Measurements from ENCODE around the gene RAD51. TPM values are rescaled to one million over a fixed set of nuclear protein-coding genes. Genes with fewer than 3 reads are reported as not detected.

Gene RAD51
- total RNA-seq, 4 donors from 2014 or later: 0.50 to 0.92 (median 0.71) TPM; not detected in 1

DNA sequence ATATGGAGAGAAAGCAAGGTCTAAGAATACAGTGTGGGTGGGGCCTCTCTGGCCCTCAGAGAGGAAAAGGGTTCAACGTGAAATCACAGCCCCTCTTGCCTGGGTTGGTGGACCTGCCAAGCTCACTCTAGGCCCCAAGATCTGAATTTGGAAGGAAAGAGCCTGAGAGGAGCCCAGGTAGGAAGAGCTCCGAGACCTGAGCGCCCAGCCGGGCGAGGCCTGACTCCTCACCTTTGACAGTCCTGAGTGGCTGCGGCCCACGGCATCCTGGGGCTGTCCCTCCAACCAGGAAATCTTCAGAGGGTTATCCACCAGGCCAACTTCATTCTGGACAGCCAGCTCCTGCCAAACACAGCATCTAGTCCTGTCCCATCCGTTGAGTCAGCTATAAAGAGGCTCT is 78.5 kb downstream of the RAD51 start:
- WGBS: 90% methylated on average over 8 of the region's 8 CpGs
- H3K9me3 ChIP-seq: no peaks in the 10 kb centered on the region
- no peaks in the 10 kb centered on the region for H3K27me3 ChIP-seq
- no peak overlapping the region for H3K4me3 ChIP-seq
- no peak overlapping the region for H3K27ac ChIP-seq (replicated peaks in 1 of 4)
- intact Hi-C loops (cut with DNase I): no loop called here
- DNase-seq (ENCODE audit: extremely low spot score): no peak
- no peak for TF ChIP-seq POLR2AphosphoS5 (IDR thresholded peaks at IDR 0.05)
- TF ChIP-seq, protein P1, sequence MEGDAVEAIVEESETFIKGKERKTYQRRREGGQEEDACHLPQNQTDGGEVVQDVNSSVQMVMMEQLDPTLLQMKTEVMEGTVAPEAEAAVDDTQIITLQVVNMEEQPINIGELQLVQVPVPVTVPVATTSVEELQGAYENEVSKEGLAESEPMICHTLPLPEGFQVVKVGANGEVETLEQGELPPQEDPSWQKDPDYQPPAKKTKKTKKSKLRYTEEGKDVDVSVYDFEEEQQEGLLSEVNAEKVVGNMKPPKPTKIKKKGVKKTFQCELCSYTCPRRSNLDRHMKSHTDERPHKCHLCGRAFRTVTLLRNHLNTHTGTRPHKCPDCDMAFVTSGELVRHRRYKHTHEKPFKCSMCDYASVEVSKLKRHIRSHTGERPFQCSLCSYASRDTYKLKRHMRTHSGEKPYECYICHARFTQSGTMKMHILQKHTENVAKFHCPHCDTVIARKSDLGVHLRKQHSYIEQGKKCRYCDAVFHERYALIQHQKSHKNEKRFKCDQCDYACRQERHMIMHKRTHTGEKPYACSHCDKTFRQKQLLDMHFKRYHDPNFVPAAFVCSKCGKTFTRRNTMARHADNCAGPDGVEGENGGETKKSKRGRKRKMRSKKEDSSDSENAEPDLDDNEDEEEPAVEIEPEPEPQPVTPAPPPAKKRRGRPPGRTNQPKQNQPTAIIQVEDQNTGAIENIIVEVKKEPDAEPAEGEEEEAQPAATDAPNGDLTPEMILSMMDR (IDR thresholded peaks at IDR 0.05): no peak
- H3K36me3 ChIP-seq: peaks cover 65 to 97% (median 93%) of the 10 kb centered on the region in 4 donors
- peaks cover 0 to 21% (median 21%) of the 10 kb centered on the region in 4 donors for H3K4me1 ChIP-seq

DNA sequence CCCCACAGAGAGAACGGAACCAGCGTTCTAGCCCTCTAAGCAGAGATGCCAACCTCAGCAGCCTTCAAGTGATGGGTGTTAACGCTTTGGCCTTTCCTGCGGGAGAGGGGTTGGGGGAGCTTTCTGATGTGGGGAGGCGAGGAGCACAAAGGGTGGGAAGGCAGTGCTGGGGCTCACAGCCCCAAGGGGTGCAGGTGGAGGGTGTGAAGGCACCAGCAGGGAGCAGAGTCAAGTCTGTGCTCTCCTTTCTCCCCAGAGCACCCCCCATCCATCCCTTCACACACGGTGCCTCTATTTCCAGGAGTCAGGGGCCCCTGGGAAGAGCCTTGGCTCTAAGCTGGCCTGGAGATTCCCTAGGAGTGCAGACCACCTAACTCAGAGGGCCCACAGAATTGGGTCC is 78.9 kb downstream of the RAD51 start:
- Histone ChIP-seq H3K9me3 (no peaks in the 10 kb centered on the region), H3K27me3 (no peaks in the 10 kb centered on the region), H3K27ac (replicated peaks in 1 of 4) (no peak overlapping the region), H3K36me3 (peaks cover 69 to 97% (median 93%) of the 10 kb centered on the region in 4 donors), H3K4me1 (peaks cover 0 to 18% (median 17%) of the 10 kb centered on the region in 4 donors), H3K4me3 (no peak overlapping the region)
- DNase-seq (ENCODE audit: extremely low spot score): no peak
- TF ChIP-seq POLR2AphosphoS5 (IDR thresholded peaks at IDR 0.05): no peak
- no peak for TF ChIP-seq EP300 (IDR thresholded peaks at IDR 0.05)
- no peak for TF ChIP-seq POLR2A (IDR thresholded peaks at IDR 0.05; ENCODE audit: low read depth)
- 100% methylated on average over 6 of the region's 6 CpGs for WGBS
- intact Hi-C loops (cut with DNase I): no loop called here

DNA sequence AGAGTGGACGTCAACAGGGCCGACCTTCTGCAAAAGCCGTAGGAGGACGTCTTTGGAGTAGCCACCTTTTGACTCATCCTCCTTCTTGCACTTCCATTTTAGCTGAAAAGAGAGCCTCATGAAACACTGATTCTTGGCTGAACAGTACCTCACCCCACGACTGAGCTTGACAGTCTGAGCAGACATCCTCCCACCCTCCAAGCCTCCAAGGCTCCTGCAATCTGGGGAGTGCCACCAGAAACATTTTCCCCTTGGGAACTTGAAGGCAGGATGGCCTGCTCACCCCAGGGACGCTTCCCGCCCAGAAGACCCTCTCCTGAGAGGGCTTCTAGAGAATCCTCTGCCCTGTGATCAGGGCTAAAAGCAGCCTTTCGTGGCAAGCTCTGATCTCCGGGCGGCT is 80.0 kb downstream of the RAD51 start:
- Histone ChIP-seq H3K4me1 (peaks cover 0 to 7% (median 5%) of the 10 kb centered on the region in 4 donors), H3K27me3 (no peaks in the 10 kb centered on the region), H3K9me3 (no peaks in the 10 kb centered on the region), H3K27ac (replicated peaks in 1 of 4) (no peak overlapping the region), H3K4me3 (no peak overlapping the region), H3K36me3 (peaks cover 77 to 100% (median 98%) of the 10 kb centered on the region in 4 donors)
- no peak for DNase-seq (ENCODE audit: extremely low spot score)
- no peak for TF ChIP-seq POLR2A (IDR thresholded peaks at IDR 0.05; ENCODE audit: low read depth)
- no peak for TF ChIP-seq POLR2AphosphoS5 (IDR thresholded peaks at IDR 0.05)
- TF ChIP-seq, protein P1 (IDR thresholded peaks at IDR 0.05): no peak
- no peak for TF ChIP-seq EP300 (IDR thresholded peaks at IDR 0.05)
- 92% methylated on average over 9 of the region's 10 CpGs for WGBS
- intact Hi-C loops (cut with DNase I): no loop called here

- H3K4me3 ChIP-seq: no peak overlapping the region
- intact Hi-C loops (cut with DNase I): no loop called here
- H3K4me1 ChIP-seq: no peaks in the 10 kb centered on the region
- H3K9me3 ChIP-seq: no peaks in the 10 kb centered on the region
- WGBS: 94% methylated on average over 8 of the region's 14 CpGs
- peaks cover 77 to 92% (median 90%) of the 10 kb centered on the region in 4 donors for H3K36me3 ChIP-seq
- no peak for DNase-seq (ENCODE audit: extremely low spot score)
- TF ChIP-seq POLR2A (IDR thresholded peaks at IDR 0.05; ENCODE audit: low read depth) (no peak), POLR2AphosphoS5 (IDR thresholded peaks at IDR 0.05) (no peak), EP300 (IDR thresholded peaks at IDR 0.05) (no peak)
- TF ChIP-seq, protein P1 (IDR thresholded peaks at IDR 0.05): no peak
- H3K27ac ChIP-seq (replicated peaks in 1 of 4): no peak overlapping the region
- H3K27me3 ChIP-seq: no peaks in the 10 kb centered on the region
These were observed 81.0 kb downstream of the RAD51 start for GRCh38 chr15:40775740-40776536.

DNA sequence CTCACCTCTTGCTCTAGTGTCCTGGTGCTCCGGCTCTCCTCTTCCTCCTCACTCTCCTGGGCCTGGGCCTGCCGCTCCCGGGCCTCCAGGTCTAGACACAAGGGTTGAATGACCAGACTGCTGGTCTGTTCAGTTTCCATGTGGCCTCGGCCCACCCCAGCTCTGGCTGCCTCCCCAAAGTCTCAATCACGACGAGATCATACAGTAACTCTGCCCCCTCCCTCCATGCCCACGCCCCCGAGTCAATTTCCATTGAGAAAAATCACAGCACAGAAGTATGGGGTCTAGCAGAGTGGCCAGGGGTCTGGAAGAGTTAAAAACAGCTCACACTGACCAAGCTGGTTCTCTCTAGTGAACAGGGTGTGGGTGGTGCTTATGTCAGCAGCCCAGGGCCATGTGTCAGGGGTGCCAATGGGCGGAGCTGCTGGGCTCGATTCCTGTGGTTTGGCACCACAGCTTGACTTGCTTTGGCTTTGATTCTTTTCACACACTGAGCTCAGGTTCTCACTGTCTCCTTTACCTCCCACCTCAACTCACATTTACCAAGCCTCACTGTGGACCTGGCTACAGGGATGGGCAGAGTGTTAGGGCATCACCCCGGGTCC is 81.7 kb downstream of the RAD51 start:
- no peaks in the 10 kb centered on the region for H3K9me3 ChIP-seq
- intact Hi-C loops (cut with DNase I): no loop called here
- no peak for TF ChIP-seq EP300 (IDR thresholded peaks at IDR 0.05)
- no peak for TF ChIP-seq POLR2A (IDR thresholded peaks at IDR 0.05; ENCODE audit: low read depth)
- TF ChIP-seq, protein P1 (IDR thresholded peaks at IDR 0.05): no peak
- TF ChIP-seq POLR2AphosphoS5 (IDR thresholded peaks at IDR 0.05): no peak
- H3K4me3 ChIP-seq: no peak overlapping the region
- H3K4me1 ChIP-seq: no peaks in the 10 kb centered on the region
- WGBS: 74% methylated on average over 7 of the region's 11 CpGs
- H3K36me3 ChIP-seq: peaks cover 77 to 85% (median 83%) of the 10 kb centered on the region in 4 donors
- DNase-seq (ENCODE audit: extremely low spot score): no peak
- no peak overlapping the region for H3K27ac ChIP-seq (replicated peaks in 1 of 4)
- no peaks in the 10 kb centered on the region for H3K27me3 ChIP-seq

All from esophagus muscularis mucosa (tissue), 4 donors.